Kidney (tissue), 14 donors: ENCODE results near the gene BLCAP. TPM values are rescaled to one million over a fixed set of nuclear protein-coding genes. Genes with fewer than 3 reads are reported as not detected.
"Not testable (repeated sequence)": the region's sequence is repeated elsewhere in the genome, so short reads cannot be mapped to it uniquely, and the experiment has no call there.

Source experiments
- DNase-seq, 5 donors: peaks; one replicate each; pipeline ENCODE4 v3.0.0-alpha.2; 2013 to 2020
- FAIRE-seq: peaks from 2 replicates; lab custom pipeline; 2012; peaks lifted over from hg19 to GRCh38; lab: Jason Lieb, UNC
- H3K27ac ChIP-seq, 2 donors: one replicate each; pipeline ENCODE4 v1.7.0; 2013; ENCODE audit warnings: low read depth in 2 of 2, low read length in 2 of 2, inconsistent platforms in 1 of 2
- H3K27me3 ChIP-seq: one replicate; pipeline ENCODE4 v1.7.1; 2013; ENCODE audit warnings: low read length, inconsistent platforms; ENCODE audit not compliant: control insufficient read depth, insufficient read depth
- H3K36me3 ChIP-seq, 3 donors: one replicate each; pipeline versions ENCODE4 v1.7.0 to v1.7.1; 2013; ENCODE audit warnings: low read length in 3 of 3, control low read depth in 1 of 3, inconsistent platforms in 1 of 3; ENCODE audit not compliant: insufficient read depth in 3 of 3, control insufficient read depth in 2 of 3
- H3K4me1 ChIP-seq, 3 donors: one replicate each; pipeline versions ENCODE4 v1.7.0 to v1.7.1; 2013; ENCODE audit warnings: low read length in 3 of 3, inconsistent platforms in 1 of 3, low read depth in 1 of 3; ENCODE audit not compliant: control insufficient read depth in 2 of 3, insufficient read depth in 2 of 3
- H3K4me3 ChIP-seq, 3 donors: one replicate each; pipeline versions ENCODE4 v1.7.0 to v1.8.1; 2013; ENCODE audit warnings: low read length in 3 of 3, control low read depth in 1 of 3, inconsistent platforms in 1 of 3
- H3K9ac ChIP-seq, 3 donors: one replicate each; pipeline versions ENCODE4 v1.7.0 to v1.7.1; 2013; ENCODE audit warnings: low read length in 3 of 3, control low read depth in 1 of 3, inconsistent platforms in 1 of 3
- H3K9me3 ChIP-seq, 3 donors: one replicate each; pipeline versions ENCODE4 v1.7.0 to v1.7.1; 2013; ENCODE audit warnings: low read length in 3 of 3, control low read depth in 1 of 3, inconsistent platforms in 1 of 3; ENCODE audit not compliant: control insufficient read depth in 2 of 3, insufficient read depth in 1 of 3
- CTCF ChIP-seq: IDR thresholded peaks from 3 replicates; pipeline ENCODE4 v1.5.1; 2012; ENCODE audit warnings: mild to moderate bottlenecking, moderate library complexity, borderline replicate concordance; ENCODE audit not compliant: insufficient read depth; ENCODE audit errors: extremely low read depth
- intact Hi-C: fragments of 100-400 bp; cut with DNase I; formaldehyde crosslinking; loops from one replicate; pipeline ENCODE4 v1.11.1; 2022
- polyA plus RNA-seq: library from polyadenylated mRNA; stranded (reverse); fragments of 350-450 nt; fragmentation: Illumina TruSeq; extraction: RNeasy Lipid Tissue Mini Kit (QIAGEN cat#74804); gene quantifications from one replicate; pipeline ENCODE4 v1.2.3, GENCODE V29; 2014; ENCODE audit warnings: low read depth, low replicate concordance; ENCODE audit not compliant: insufficient read depth
- total RNA-seq: library from RNA; stranded (reverse); fragmentation: NEBNext Ultra II Directional; extraction: Animal tissue kit (Norgen Biotek cat#: 25700); gene quantifications from one replicate; pipeline ENCODE4 v1.2.1, GENCODE V29; 2021
- donor health status: control.
- donor health status: control.
- donor health status: control.
- donor health status: control.
- donor health status: control.
- donor health status: DM: yes; HTN: yes; CAD: no.
- donor health status: Normal renal cell carcinoma (clear cell type).

Gene BLCAP
- total and polyA plus RNA-seq, 2 donors from 2014 or later, result 76.1 to 106 TPM

GRCh38 chr20:37490663-37491350, 36.9 kb downstream of the BLCAP start:
- peak in 1 of 5 donors; percentile 9 for DNase-seq

GRCh38 chr20:37486209-37486608, 41.5 kb downstream of the BLCAP start:
- FAIRE-seq, H3K9ac ChIP-seq, H3K27ac ChIP-seq, H3K9me3 ChIP-seq, H3K4me1 ChIP-seq, intact Hi-C loops, H3K36me3 ChIP-seq, H3K27me3 ChIP-seq, H3K4me3 ChIP-seq: not testable (repeated sequence)
- DNase-seq, result peak in 2 of 5 donors; percentile 25 to 27

More at GRCh38 chr20:37490663-37491350, 36.9 kb downstream of the BLCAP start:
- Histone ChIP-seq H3K4me1 (peaks cover 0 to 2% (median 0%) of the 10 kb centered on the region in 3 donors), H3K9ac (no peak overlapping the region), H3K36me3 (peaks cover 0 to 2% (median 0%) of the 10 kb centered on the region in 3 donors), H3K27ac (no peak overlapping the region), H3K9me3 (no peaks in the 10 kb centered on the region), H3K4me3 (no peak overlapping the region), H3K27me3 (no peaks in the 10 kb centered on the region)
- no peak for FAIRE-seq
- intact Hi-C loops, result no loop called here
- no peak for TF ChIP-seq CTCF

- Histone ChIP-seq H3K27me3 (no peaks in the 10 kb centered on the region), H3K4me3 (no peak overlapping the region), H3K9ac (no peak overlapping the region), H3K4me1 (peaks cover 0 to 2% (median 0%) of the 10 kb centered on the region in 3 donors), H3K27ac (no peak overlapping the region), H3K9me3 (no peaks in the 10 kb centered on the region), H3K36me3 (no peaks in the 10 kb centered on the region)
- intact Hi-C loops, result no loop called here
- no peak for FAIRE-seq
- TF ChIP-seq CTCF, result no peak
- DNase-seq, result no peak
Measured at GRCh38 chr20:37484331-37484730, 43.3 kb downstream of the BLCAP start.

- DNase-seq (no peak), FAIRE-seq (no peak)
- Histone ChIP-seq H3K4me1 (no peaks in the 10 kb centered on the region), H3K9me3 (no peaks in the 10 kb centered on the region), H3K27me3 (no peaks in the 10 kb centered on the region), H3K27ac (no peak overlapping the region), H3K9ac (no peak overlapping the region), H3K36me3 (no peaks in the 10 kb centered on the region), H3K4me3 (no peak overlapping the region)
- intact Hi-C loops, result no loop called here
- no peak for TF ChIP-seq CTCF
Measured at GRCh38 chr20:37481610-37482009, 46.1 kb downstream of the BLCAP start.
